K562 (cell line): Measurements from ENCODE around the gene ACP5. TPM values are rescaled to one million over a fixed set of nuclear protein-coding genes. Genes with fewer than 3 reads are reported as not detected.
A peak's percentile ranks its signal among the peaks of the same experiment; 100 is the strongest.

Source experiments
- CTBP1 ChIP-seq: fragments of 450-650 bp; IDR thresholded peaks from 2 replicates; pipeline ENCODE4 v1.6.1; 2016; ENCODE audit warnings: borderline replicate concordance
- FIP1L1 ChIP-seq: fragments of 200-400 bp; formaldehyde crosslinking; IDR thresholded peaks from 2 replicates; pipeline ENCODE4 v1.6.1; 2018; ENCODE audit warnings: mild to moderate bottlenecking, low read depth, low read length; ENCODE audit not compliant: poor library complexity, severe bottlenecking
- FOXK2 ChIP-seq, 2 experiments: fragments of 450-650 bp; IDR thresholded peaks in 1 of 2; conservative IDR thresholded peaks in 1 of 2; 2 replicates each; pipeline ENCODE4 v1.6.1; 2016; ENCODE audit warnings: low read depth in 2 of 2, mild to moderate bottlenecking in 1 of 2
- GTF2A2 ChIP-seq: IDR thresholded peaks from 2 replicates; pipeline ENCODE4 v1.6.1; 2016; ENCODE audit warnings: mild to moderate bottlenecking, missing genetic modification characterization, missing compliant biosample characterization
- GTF2F1 ChIP-seq: IDR thresholded peaks from 2 replicates; pipeline ENCODE4 v1.6.1; 2011; ENCODE audit warnings: low read depth, low read length, improper control_type of control experiment
- KDM5B ChIP-seq: fragments of 200-600 bp; sonication (generic); IDR thresholded peaks from 2 replicates; pipeline ENCODE4 v1.6.1; 2012; ENCODE audit warnings: low read depth, mild to moderate bottlenecking, moderate library complexity, low read length, control low read depth, inconsistent platforms; ENCODE audit not compliant: insufficient replicate concordance
- MTA3 ChIP-seq: fragments of 450-650 bp; formaldehyde crosslinking; IDR thresholded peaks from 2 replicates; pipeline ENCODE4 v1.6.1; 2017; ENCODE audit warnings: mild to moderate bottlenecking, borderline replicate concordance
- NCOA1 ChIP-seq: fragments of 450-650 bp; IDR thresholded peaks from 2 replicates; pipeline ENCODE4 v1.6.1; 2016; ENCODE audit warnings: low read depth
- PTBP1 ChIP-seq: fragments of 200-400 bp; formaldehyde crosslinking; IDR thresholded peaks from 2 replicates; pipeline ENCODE4 v1.6.1; 2017; ENCODE audit warnings: low read depth, low read length
- RUNX1 ChIP-seq: sonication (generic); IDR thresholded peaks from 2 replicates; pipeline ENCODE4 v1.6.1; 2016; ENCODE audit warnings: antibody characterized with exemption, low read depth
- SNAPC5 ChIP-seq: fragments of 250-450 bp; sonication (Bioruptor Pico); IDR thresholded peaks from 2 replicates; pipeline ENCODE4 v1.8.0; 2021; ENCODE audit warnings: moderate library complexity, mild to moderate bottlenecking, inconsistent platforms
- STAG1 ChIP-seq: sonication (generic); formaldehyde crosslinking; IDR thresholded peaks from 2 replicates; pipeline ENCODE4 v1.5.0; 2020; ENCODE audit warnings: missing genetic modification reagents, borderline replicate concordance
- TCF7L2 ChIP-seq: fragments of 150-350 bp; IDR thresholded peaks from 2 replicates; pipeline ENCODE4 v1.6.1; 2016; ENCODE audit warnings: low read depth, mild to moderate bottlenecking, low read length, moderate library complexity
- ZC3H8 ChIP-seq: fragments of 450-650 bp; IDR thresholded peaks from 2 replicates; pipeline ENCODE4 v1.6.1; 2017
- ZFX ChIP-seq: sonication (generic); formaldehyde crosslinking; IDR thresholded peaks from 2 replicates; pipeline ENCODE4 v1.8.0; 2022; ENCODE audit warnings: mild to moderate bottlenecking, missing genetic modification reagents, moderate library complexity
- ZNF174 ChIP-seq: fragments of 250-450 bp; sonication (Bioruptor Pico); IDR thresholded peaks from 2 replicates; pipeline ENCODE4 v1.4.0; 2020; ENCODE audit warnings: mild to moderate bottlenecking
- ZNF184 ChIP-seq: sonication (generic); formaldehyde crosslinking; IDR thresholded peaks from 2 replicates; pipeline ENCODE4 v1.5.0; 2020; ENCODE audit warnings: missing genetic modification reagents
- ZNF408 ChIP-seq: fragments of 250-450 bp; sonication (Bioruptor Pico); IDR thresholded peaks from 2 replicates; pipeline ENCODE4 v1.4.0; 2020; ENCODE audit warnings: low read depth, mild to moderate bottlenecking, moderate library complexity
- ZNF584 ChIP-seq: fragments of 200-800 bp; sonication (Bioruptor generic); IDR thresholded peaks from 2 replicates; pipeline ENCODE4 v1.6.1; 2016; ENCODE audit warnings: low read depth, mild to moderate bottlenecking, missing genetic modification characterization, missing compliant biosample characterization
- ZNF764 ChIP-seq: fragments of 250-450 bp; sonication (Bioruptor Pico); IDR thresholded peaks from 2 replicates; pipeline ENCODE4 v1.4.0; 2020; ENCODE audit warnings: low read depth, mild to moderate bottlenecking, moderate library complexity
- ZNF79 ChIP-seq: fragments of 250-450 bp; sonication (Bioruptor Pico); IDR thresholded peaks from 2 replicates; pipeline ENCODE4 v1.4.0; 2020; ENCODE audit warnings: low read depth, mild to moderate bottlenecking, moderate library complexity
- polyA plus RNA-seq, 8 experiments: library from polyadenylated mRNA; depleted of rRNA in 4 of 8; stranded (reverse) in 5 of 8; unstranded in 3 of 8; fragments of >200 nt; fragmentation: Nextera tagmentation in 2 of 8; fragmentation: Illumina TruSeq in 1 of 8; extraction: Ambion mirVana in 2 of 8; extraction: Trizol in 1 of 8; gene quantifications; 2 replicates each; pipeline versions ENCODE4 v1.2.1 to v1.2.3, GENCODE V29; 2011 to 2014; ENCODE audit warnings: inconsistent platforms in 1 of 8, missing spikeins in 1 of 8
- total RNA-seq, 7 experiments: library from RNA; depleted of rRNA in 6 of 7; stranded (reverse); fragments of >200 nt in 6 of 7; fragmentation: Illumina TruSeq in 2 of 7; extraction: Trizol in 2 of 7; gene quantifications; 2 replicates each; pipeline versions ENCODE4 v1.2.1 to v1.2.3, GENCODE V29; 2011 to 2021; ENCODE audit warnings: low replicate concordance in 1 of 7
- TF ChIP-seq, protein P1 (sequence below), 2 experiments: IDR thresholded peaks; 2 replicates each; pipeline ENCODE4 v1.6.1; 2011; ENCODE audit warnings: borderline replicate concordance in 1 of 2, control low read depth in 1 of 2, low read depth in 1 of 2, low read length in 1 of 2, mild to moderate bottlenecking in 1 of 2, mixed read lengths in 1 of 2, moderate library complexity in 1 of 2; ENCODE audit not compliant: insufficient read depth in 1 of 2, insufficient read length in 1 of 2, poor library complexity in 1 of 2, severe bottlenecking in 1 of 2; ENCODE audit errors: extremely low read depth in 1 of 2
- TF ChIP-seq, protein P2 (sequence below): fragments of 450-650 bp; IDR thresholded peaks from 2 replicates; pipeline ENCODE4 v1.6.1; 2016
- TF ChIP-seq, protein P3 (sequence below): fragments of 250-450 bp; sonication (Bioruptor Pico); IDR thresholded peaks from 2 replicates; pipeline ENCODE4 v1.5.0; 2021; ENCODE audit warnings: mild to moderate bottlenecking, borderline replicate concordance

Gene ACP5
- total and polyA plus RNA-seq, 9 of the 15 experiments (the other 6 are each of a cell fraction or from before 2014, with no cell fraction given) = 0.06 to 1.1 (median 0.31) TPM; not detected in 1

GRCh38 chr19:11538232-11539036, 39.0 kb downstream of the ACP5 start, which contains the start of gene CNN1 (continued):
- TF ChIP-seq PTBP1 (0 out of 2 replicates have a peak, but pooled peaks have one; percentile 77), ZNF584 (CRISPR knock-in tag) (no peak), SNAPC5 (CRISPR knock-in tag) (no peak), ZFX (peak; percentile 63), TCF7L2 (peak; percentile 55; the same call in 1 of the 2 replicates), RUNX1 (no peak), ZNF79 (CRISPR knock-in tag) (no peak), GTF2F1 (no peak), ZNF408 (CRISPR knock-in tag) (no peak), ZNF764 (CRISPR knock-in tag) (no peak), ZC3H8 (no peak), ZNF184 (CRISPR knock-in tag) (no peak), NCOA1 (no peak), FOXK2 (conservative IDR thresholded peaks at IDR 0.05 in 1 of 2, IDR thresholded peaks at IDR 0.05 in 1 of 2; ENCODE audit: low read depth in 2 of 2) (peak in 1 of 2 experiments; percentile 74; a peak in 2 of 4 replicates), GTF2A2 (tag) (no peak), MTA3 (no peak), KDM5B (peak; percentile 82), CTBP1 (peak; percentile 14; the same call in 1 of the 2 replicates), ZNF174 (CRISPR knock-in tag) (no peak), STAG1 (CRISPR knock-in tag) (no peak), FIP1L1 (no peak)
- TF ChIP-seq, protein P1, sequence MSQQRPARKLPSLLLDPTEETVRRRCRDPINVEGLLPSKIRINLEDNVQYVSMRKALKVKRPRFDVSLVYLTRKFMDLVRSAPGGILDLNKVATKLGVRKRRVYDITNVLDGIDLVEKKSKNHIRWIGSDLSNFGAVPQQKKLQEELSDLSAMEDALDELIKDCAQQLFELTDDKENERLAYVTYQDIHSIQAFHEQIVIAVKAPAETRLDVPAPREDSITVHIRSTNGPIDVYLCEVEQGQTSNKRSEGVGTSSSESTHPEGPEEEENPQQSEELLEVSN (IDR thresholded peaks at IDR 0.05; ENCODE audit: borderline replicate concordance in 1 of 2, extremely low read depth in 1 of 2, insufficient read depth in 1 of 2, insufficient read length in 1 of 2, low read depth in 1 of 2, low read length in 1 of 2, poor library complexity in 1 of 2, severe bottlenecking in 1 of 2) = no peak
- TF ChIP-seq, protein P2, sequence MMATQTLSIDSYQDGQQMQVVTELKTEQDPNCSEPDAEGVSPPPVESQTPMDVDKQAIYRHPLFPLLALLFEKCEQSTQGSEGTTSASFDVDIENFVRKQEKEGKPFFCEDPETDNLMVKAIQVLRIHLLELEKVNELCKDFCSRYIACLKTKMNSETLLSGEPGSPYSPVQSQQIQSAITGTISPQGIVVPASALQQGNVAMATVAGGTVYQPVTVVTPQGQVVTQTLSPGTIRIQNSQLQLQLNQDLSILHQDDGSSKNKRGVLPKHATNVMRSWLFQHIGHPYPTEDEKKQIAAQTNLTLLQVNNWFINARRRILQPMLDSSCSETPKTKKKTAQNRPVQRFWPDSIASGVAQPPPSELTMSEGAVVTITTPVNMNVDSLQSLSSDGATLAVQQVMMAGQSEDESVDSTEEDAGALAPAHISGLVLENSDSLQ = no peak
- TF ChIP-seq, protein P3, sequence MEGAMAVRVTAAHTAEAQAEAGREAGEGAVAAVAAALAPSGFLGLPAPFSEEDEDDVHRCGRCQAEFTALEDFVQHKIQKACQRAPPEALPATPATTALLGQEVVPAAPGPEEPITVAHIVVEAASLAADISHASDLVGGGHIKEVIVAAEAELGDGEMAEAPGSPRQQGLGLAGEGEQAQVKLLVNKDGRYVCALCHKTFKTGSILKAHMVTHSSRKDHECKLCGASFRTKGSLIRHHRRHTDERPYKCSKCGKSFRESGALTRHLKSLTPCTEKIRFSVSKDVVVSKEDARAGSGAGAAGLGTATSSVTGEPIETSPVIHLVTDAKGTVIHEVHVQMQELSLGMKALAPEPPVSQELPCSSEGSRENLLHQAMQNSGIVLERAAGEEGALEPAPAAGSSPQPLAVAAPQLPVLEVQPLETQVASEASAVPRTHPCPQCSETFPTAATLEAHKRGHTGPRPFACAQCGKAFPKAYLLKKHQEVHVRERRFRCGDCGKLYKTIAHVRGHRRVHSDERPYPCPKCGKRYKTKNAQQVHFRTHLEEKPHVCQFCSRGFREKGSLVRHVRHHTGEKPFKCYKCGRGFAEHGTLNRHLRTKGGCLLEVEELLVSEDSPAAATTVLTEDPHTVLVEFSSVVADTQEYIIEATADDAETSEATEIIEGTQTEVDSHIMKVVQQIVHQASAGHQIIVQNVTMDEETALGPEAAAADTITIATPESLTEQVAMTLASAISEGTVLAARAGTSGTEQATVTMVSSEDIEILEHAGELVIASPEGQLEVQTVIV (CRISPR knock-in tag) = no peak
